GM23338 (cell line): ENCODE measurements around the gene CNTNAP5. TPM values are rescaled to one million over a fixed set of nuclear protein-coding genes. Genes with fewer than 3 reads are reported as not detected.

Experiments used
- ATAC-seq: fragments of 200-7000 bp; cut with Tn5 transposase; 3 replicates; pipeline ENCODE4 v1.9.1; 2020
- DNase-seq: peaks from one replicate; pipeline ENCODE4 v3.0.0-alpha.2; 2015; ENCODE audit warnings: low spot score
- H2AFZ ChIP-seq: fragments of 200-600 bp; sonication (generic); 2 replicates; pipeline ENCODE4 v1.8.0; 2016; ENCODE audit warnings: antibody characterized with exemption, mild to moderate bottlenecking, moderate library complexity
- H3F3A ChIP-seq: fragments of 200-600 bp; sonication (generic); replicated peaks from 2 replicates; pipeline ENCODE4 v1.8.0; 2017; ENCODE audit warnings: antibody characterized with exemption, mixed run types, low read depth
- H3K27ac ChIP-seq: fragments of 200-600 bp; sonication (generic); 2 replicates; pipeline ENCODE4 v1.6.1; 2016; ENCODE audit warnings: low read depth
- H3K27me3 ChIP-seq: fragments of 200-600 bp; sonication (generic); 2 replicates; pipeline ENCODE4 v1.8.0; 2016; ENCODE audit warnings: mild to moderate bottlenecking, mixed run types, moderate library complexity; ENCODE audit not compliant: insufficient read depth
- H3K36me3 ChIP-seq: fragments of 200-600 bp; sonication (generic); 2 replicates; pipeline ENCODE4 v1.8.0; 2016; ENCODE audit warnings: mild to moderate bottlenecking; ENCODE audit not compliant: insufficient read depth
- H3K4me1 ChIP-seq: fragments of 200-600 bp; sonication (generic); 2 replicates; pipeline ENCODE4 v1.8.0; 2016; ENCODE audit warnings: mild to moderate bottlenecking, moderate library complexity; ENCODE audit not compliant: insufficient read depth
- H3K4me2 ChIP-seq: fragments of 200-600 bp; sonication (generic); 2 replicates; pipeline ENCODE4 v1.7.1; 2017; ENCODE audit warnings: mixed run types
- H3K4me3 ChIP-seq: fragments of 200-600 bp; sonication (generic); 2 replicates; pipeline ENCODE4 v1.6.1; 2016; ENCODE audit warnings: mixed run types
- H3K79me2 ChIP-seq: fragments of 200-600 bp; sonication (generic); replicated peaks from 2 replicates; pipeline ENCODE4 v1.8.0; 2017; ENCODE audit warnings: mild to moderate bottlenecking; ENCODE audit not compliant: insufficient read depth
- H3K9me2 ChIP-seq: fragments of 200-600 bp; sonication (generic); 2 replicates; pipeline ENCODE4 v1.8.0; 2017; ENCODE audit not compliant: insufficient read depth
- H4K20me1 ChIP-seq: fragments of 200-600 bp; sonication (generic); replicated peaks from 2 replicates; pipeline ENCODE4 v1.8.0; 2017; ENCODE audit warnings: mild to moderate bottlenecking; ENCODE audit not compliant: insufficient read depth
- H3K27ac Mint-ChIP-seq: 2 replicates; pipeline ENCODE4 v1.8.0; 2020; ENCODE audit warnings: inconsistent platforms, mild to moderate bottlenecking, moderate library complexity, mixed read lengths
- H3K27me3 Mint-ChIP-seq: 3 replicates; pipeline ENCODE4 v1.8.0; 2022; ENCODE audit warnings: low read depth, mild to moderate bottlenecking, moderate library complexity, mixed read lengths, inconsistent platforms; ENCODE audit not compliant: insufficient read depth, poor library complexity
- H3K36me3 Mint-ChIP-seq: 3 replicates; pipeline ENCODE4 v1.8.0; 2021; ENCODE audit warnings: low read depth, mild to moderate bottlenecking, inconsistent platforms, moderate library complexity, mixed read lengths
- H3K4me1 Mint-ChIP-seq: 3 replicates; pipeline ENCODE4 v1.8.0; 2020; ENCODE audit warnings: mild to moderate bottlenecking, inconsistent platforms, mixed read lengths
- H3K4me3 Mint-ChIP-seq: 3 replicates; pipeline ENCODE4 v1.8.0; 2021; ENCODE audit warnings: moderate library complexity, mild to moderate bottlenecking, inconsistent platforms, mixed read lengths
- H3K9me3 Mint-ChIP-seq: 3 replicates; pipeline ENCODE4 v1.8.0; 2020; ENCODE audit warnings: moderate library complexity, mild to moderate bottlenecking, inconsistent platforms, mixed read lengths
- CREB1 ChIP-seq: fragments of 250-450 bp; sonication (Bioruptor Pico); IDR thresholded peaks from 2 replicates; pipeline ENCODE4 v1.5.0; 2020; ENCODE audit warnings: low read depth, mild to moderate bottlenecking, moderate library complexity
- CTCF ChIP-seq, 2 experiments: fragments of 200-600 bp in 1 of 2; sonication (generic) in 1 of 2; conservative IDR thresholded peaks; 2 replicates each; pipeline versions ENCODE4 v1.5.1 to v1.6.1; 2016 to 2017; ENCODE audit warnings: antibody characterized with exemption in 2 of 2, low read depth in 2 of 2, mild to moderate bottlenecking in 2 of 2, moderate library complexity in 1 of 2
- EZH2 ChIP-seq: fragments of 200-600 bp; sonication (generic); IDR thresholded peaks from one replicate; pipeline ENCODE4 v1.8.0; 2017; ENCODE audit warnings: antibody characterized with exemption, mild to moderate bottlenecking, low read depth; ENCODE audit not compliant: unreplicated experiment
- EZH2phosphoT487 ChIP-seq: fragments of 200-600 bp; sonication (generic); IDR thresholded peaks from one replicate; pipeline ENCODE4 v1.8.1; 2018; ENCODE audit warnings: antibody characterized with exemption; ENCODE audit not compliant: unreplicated experiment
- JUNB ChIP-seq: IDR thresholded peaks from one replicate; pipeline ENCODE4 v1.6.1; 2016; ENCODE audit warnings: antibody characterized with exemption; ENCODE audit not compliant: unreplicated experiment
- NANOG ChIP-seq: IDR thresholded peaks from 2 replicates; pipeline ENCODE4 v1.6.1; 2016; ENCODE audit warnings: antibody characterized with exemption, borderline replicate concordance
- POLR2AphosphoS5 ChIP-seq: IDR thresholded peaks from 2 replicates; pipeline ENCODE4 v1.6.1; 2016; ENCODE audit warnings: antibody characterized with exemption, low read depth
- STAT1 ChIP-seq: IDR thresholded peaks from one replicate; pipeline ENCODE4 v1.6.1; 2016; ENCODE audit warnings: antibody characterized with exemption; ENCODE audit not compliant: unreplicated experiment
- ZNF114 ChIP-seq: fragments of 250-450 bp; sonication (Bioruptor Pico); IDR thresholded peaks from 2 replicates; pipeline ENCODE4 v1.5.0; 2020; ENCODE audit warnings: mild to moderate bottlenecking, moderate library complexity
- ZNF331 ChIP-seq: fragments of 250-450 bp; sonication (Bioruptor Pico); IDR thresholded peaks from 2 replicates; pipeline ENCODE4 v1.5.0; 2020; ENCODE audit warnings: low read depth, mild to moderate bottlenecking, moderate library complexity
- ZNF462 ChIP-seq: fragments of 250-450 bp; sonication (Bioruptor Pico); IDR thresholded peaks from 2 replicates; pipeline ENCODE4 v1.5.0; 2020; ENCODE audit warnings: mild to moderate bottlenecking, moderate library complexity
- polyA plus RNA-seq: library from polyadenylated mRNA; unstranded; fragments of >200 nt; fragmentation: Nextera tagmentation; extraction: Ambion mirVana; gene quantifications from 2 replicates; pipeline ENCODE4 v1.2.1, GENCODE V29; 2016
- total RNA-seq: library from RNA; depleted of rRNA; stranded (reverse); fragments of >200 nt; shearing (Covaris generic); gene quantifications from 2 replicates; pipeline ENCODE4 v1.2.3, GENCODE V29; 2014
- TF ChIP-seq, protein P1 (sequence below): IDR thresholded peaks from 2 replicates; pipeline ENCODE4 v1.6.1; 2016; ENCODE audit warnings: antibody characterized with exemption
- TF ChIP-seq, protein P2 (sequence below): IDR thresholded peaks from one replicate; pipeline ENCODE4 v1.6.1; 2018; ENCODE audit warnings: antibody characterized with exemption; ENCODE audit not compliant: unreplicated experiment

The CNTNAP5 gene
- total and polyA plus RNA-seq, 2 experiments from 2014 or later = 0.49 to 0.50 TPM

- Histone ChIP-seq H3K9me2 (peaks cover 11% of the 10 kb centered on the region), H4K20me1 (no peaks in the 10 kb centered on the region), H3K79me2 (no peaks in the 10 kb centered on the region), H3K36me3 (no peaks in the 10 kb centered on the region; the same call in 1 of the 2 replicates), H3F3A (no peaks in the 10 kb centered on the region), H3K4me2 (no peak overlapping the region), H3K4me1 (no peaks in the 10 kb centered on the region), H2AFZ (no peak overlapping the region), H3K27me3 (no peaks in the 10 kb centered on the region), H3K27ac (no peak overlapping the region), H3K4me3 (no peak overlapping the region)
- H3K27me3 Mint-ChIP-seq = peaks cover 2% of the 10 kb centered on the region
- no peak overlapping the region for H3K27ac Mint-ChIP-seq
- peaks cover 9% of the 10 kb centered on the region for H3K9me3 Mint-ChIP-seq
- ATAC-seq (no peak), DNase-seq (no peak)
- H3K36me3 Mint-ChIP-seq = peaks cover 5% of the 10 kb centered on the region; the same call in 2 of the 3 replicates
- no peak overlapping the region for H3K4me3 Mint-ChIP-seq
- no peak for TF ChIP-seq CTCF (conservative IDR thresholded peaks at IDR 0.05; ENCODE audit: low read depth in 2 of 2)
- TF ChIP-seq EZH2phosphoT487 = no peak
- no peak for TF ChIP-seq NANOG
- no peak for TF ChIP-seq ZNF462 (CRISPR knock-in tag)
- no peak for TF ChIP-seq CREB1 (CRISPR knock-in tag)
- TF ChIP-seq, protein P1, sequence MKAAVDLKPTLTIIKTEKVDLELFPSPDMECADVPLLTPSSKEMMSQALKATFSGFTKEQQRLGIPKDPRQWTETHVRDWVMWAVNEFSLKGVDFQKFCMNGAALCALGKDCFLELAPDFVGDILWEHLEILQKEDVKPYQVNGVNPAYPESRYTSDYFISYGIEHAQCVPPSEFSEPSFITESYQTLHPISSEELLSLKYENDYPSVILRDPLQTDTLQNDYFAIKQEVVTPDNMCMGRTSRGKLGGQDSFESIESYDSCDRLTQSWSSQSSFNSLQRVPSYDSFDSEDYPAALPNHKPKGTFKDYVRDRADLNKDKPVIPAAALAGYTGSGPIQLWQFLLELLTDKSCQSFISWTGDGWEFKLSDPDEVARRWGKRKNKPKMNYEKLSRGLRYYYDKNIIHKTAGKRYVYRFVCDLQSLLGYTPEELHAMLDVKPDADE = no peak
- TF ChIP-seq, protein P2, sequence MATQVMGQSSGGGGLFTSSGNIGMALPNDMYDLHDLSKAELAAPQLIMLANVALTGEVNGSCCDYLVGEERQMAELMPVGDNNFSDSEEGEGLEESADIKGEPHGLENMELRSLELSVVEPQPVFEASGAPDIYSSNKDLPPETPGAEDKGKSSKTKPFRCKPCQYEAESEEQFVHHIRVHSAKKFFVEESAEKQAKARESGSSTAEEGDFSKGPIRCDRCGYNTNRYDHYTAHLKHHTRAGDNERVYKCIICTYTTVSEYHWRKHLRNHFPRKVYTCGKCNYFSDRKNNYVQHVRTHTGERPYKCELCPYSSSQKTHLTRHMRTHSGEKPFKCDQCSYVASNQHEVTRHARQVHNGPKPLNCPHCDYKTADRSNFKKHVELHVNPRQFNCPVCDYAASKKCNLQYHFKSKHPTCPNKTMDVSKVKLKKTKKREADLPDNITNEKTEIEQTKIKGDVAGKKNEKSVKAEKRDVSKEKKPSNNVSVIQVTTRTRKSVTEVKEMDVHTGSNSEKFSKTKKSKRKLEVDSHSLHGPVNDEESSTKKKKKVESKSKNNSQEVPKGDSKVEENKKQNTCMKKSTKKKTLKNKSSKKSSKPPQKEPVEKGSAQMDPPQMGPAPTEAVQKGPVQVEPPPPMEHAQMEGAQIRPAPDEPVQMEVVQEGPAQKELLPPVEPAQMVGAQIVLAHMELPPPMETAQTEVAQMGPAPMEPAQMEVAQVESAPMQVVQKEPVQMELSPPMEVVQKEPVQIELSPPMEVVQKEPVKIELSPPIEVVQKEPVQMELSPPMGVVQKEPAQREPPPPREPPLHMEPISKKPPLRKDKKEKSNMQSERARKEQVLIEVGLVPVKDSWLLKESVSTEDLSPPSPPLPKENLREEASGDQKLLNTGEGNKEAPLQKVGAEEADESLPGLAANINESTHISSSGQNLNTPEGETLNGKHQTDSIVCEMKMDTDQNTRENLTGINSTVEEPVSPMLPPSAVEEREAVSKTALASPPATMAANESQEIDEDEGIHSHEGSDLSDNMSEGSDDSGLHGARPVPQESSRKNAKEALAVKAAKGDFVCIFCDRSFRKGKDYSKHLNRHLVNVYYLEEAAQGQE = no peak
- no peak for TF ChIP-seq ZNF114 (CRISPR knock-in tag)
- TF ChIP-seq STAT1 = no peak
- TF ChIP-seq ZNF331 (CRISPR knock-in tag) = no peak
- no peak for TF ChIP-seq JUNB
- TF ChIP-seq POLR2AphosphoS5 = no peak
- TF ChIP-seq EZH2 = no peak
- H3K4me1 Mint-ChIP-seq = peaks cover 3% of the 10 kb centered on the region; the same call in 2 of the 3 replicates
Observed at GRCh38 chr2:124836416-124836815, 811.3 kb downstream of the CNTNAP5 start.
